DND-41 (cell line): ENCODE measurements around the gene MYH9.

Source experiments
- CTCF ChIP-seq: IDR thresholded peaks from 2 replicates; pipeline ENCODE4 v1.5.1; 2012; ENCODE audit warnings: borderline replicate concordance, low read length, moderate library complexity, mild to moderate bottlenecking; ENCODE audit not compliant: poor library complexity, severe bottlenecking; ENCODE audit errors: extremely low read depth
- EZH2 ChIP-seq: IDR thresholded peaks from 3 replicates; pipeline ENCODE4 v1.6.1; 2012; ENCODE audit warnings: borderline replicate concordance, low read depth, mild to moderate bottlenecking, moderate library complexity, low read length, inconsistent platforms; ENCODE audit not compliant: severe bottlenecking

GRCh38 chr22:36385491-36386350 lies 2.0 kb downstream of the MYH9 start:
- TF ChIP-seq CTCF, result no peak
- no peak for TF ChIP-seq EZH2
